Upper lobe of left lung (tissue), 4 donors: ENCODE results near the gene PUM2.

Source experiments
- CTCF ChIP-seq, 6 experiments: fragments of 450-650 bp in 4 of 6; fragments of 200-600 bp in 2 of 6; sonication (generic) in 2 of 6; IDR thresholded peaks; one replicate each; pipeline ENCODE4 v1.5.1; 2016 to 2019; ENCODE audit warnings: antibody characterized with exemption in 6 of 6
- POLR2AphosphoS5 ChIP-seq, 2 donors: sonication (generic); formaldehyde crosslinking; IDR thresholded peaks; one replicate each; pipeline ENCODE4 v1.5.1; 2017; ENCODE audit warnings: antibody characterized with exemption in 2 of 2

DNA sequence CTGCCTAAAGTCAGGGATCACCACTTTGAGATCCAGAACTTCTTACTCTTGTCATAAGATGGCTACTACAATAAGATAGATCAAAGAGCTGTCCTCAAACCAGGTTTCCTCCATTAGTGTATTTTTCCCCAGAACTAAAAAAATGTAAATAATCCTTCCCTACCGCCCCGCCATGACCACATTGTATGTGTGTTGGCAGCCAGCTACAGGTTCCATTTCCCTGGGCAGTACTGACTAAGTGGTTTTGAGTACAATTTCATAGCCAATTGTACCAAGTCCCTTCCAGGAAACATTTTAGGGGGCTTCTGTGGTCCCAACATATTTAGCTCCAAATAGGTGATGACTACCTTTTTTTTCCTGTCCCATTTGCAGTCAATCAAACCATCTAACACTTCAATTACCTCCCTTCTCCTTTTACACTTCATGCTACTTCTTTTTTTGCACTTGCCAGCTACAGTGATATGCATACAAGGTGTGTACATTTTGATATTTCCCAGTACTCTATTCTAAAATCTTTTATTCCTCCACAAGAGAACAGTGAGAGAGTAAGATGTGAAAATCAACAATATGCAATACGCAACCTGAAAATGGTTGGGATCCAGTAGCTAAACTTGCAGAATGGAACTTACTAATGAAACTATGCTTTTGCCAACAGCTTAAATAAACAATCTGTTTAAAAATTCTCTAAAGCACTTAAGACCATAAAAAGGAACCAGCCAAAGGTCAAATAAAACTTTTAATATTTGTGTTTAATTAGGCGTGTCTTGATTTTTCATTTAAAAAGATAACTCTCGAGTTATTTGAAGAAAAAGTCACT lies 3.9 kb downstream of the PUM2 start:
- no peak for TF ChIP-seq CTCF (IDR thresholded peaks at IDR 0.05)
- TF ChIP-seq POLR2AphosphoS5 (IDR thresholded peaks at IDR 0.05), result no peak
